Trophoblast cell (in vitro differentiated cells and primary cell): Measurements from ENCODE around the gene SNX19.

ENCODE experiments used
- DNase-seq, 2 donors: peaks; one replicate each; pipeline ENCODE4 v3.0.0-alpha.2; 2016
- H2AFZ ChIP-seq: 2 replicates; pipeline ENCODE4 v1.6.1; 2013; ENCODE audit warnings: low read length, moderate library complexity, mild to moderate bottlenecking; ENCODE audit not compliant: insufficient read depth, poor library complexity
- H2AK5ac ChIP-seq: 2 replicates; pipeline ENCODE4 v1.6.1; 2013; ENCODE audit warnings: mild to moderate bottlenecking, low read length
- H2BK120ac ChIP-seq: 2 replicates; pipeline ENCODE4 v1.6.1; 2013; ENCODE audit warnings: low read length, mild to moderate bottlenecking, moderate library complexity; ENCODE audit not compliant: insufficient read depth, poor library complexity
- H2BK12ac ChIP-seq: 2 replicates; pipeline ENCODE4 v1.6.1; 2013; ENCODE audit warnings: mild to moderate bottlenecking, low read length, moderate library complexity
- H2BK5ac ChIP-seq: 2 replicates; pipeline ENCODE4 v1.6.1; 2013; ENCODE audit warnings: low read length, low read depth, moderate library complexity, mild to moderate bottlenecking; ENCODE audit not compliant: poor library complexity
- H3K14ac ChIP-seq: 2 replicates; pipeline ENCODE4 v1.6.1; 2013; ENCODE audit warnings: mild to moderate bottlenecking, low read length
- H3K18ac ChIP-seq: 2 replicates; pipeline ENCODE4 v1.6.1; 2013; ENCODE audit warnings: mild to moderate bottlenecking, low read length
- H3K23ac ChIP-seq: 2 replicates; pipeline ENCODE4 v1.6.1; 2013; ENCODE audit warnings: low read length
- H3K27ac ChIP-seq: 2 replicates; pipeline ENCODE4 v1.5.1; 2013; ENCODE audit warnings: low read depth, mild to moderate bottlenecking, inconsistent platforms, low read length, moderate library complexity
- H3K27me3 ChIP-seq: 2 replicates; pipeline ENCODE4 v1.6.1; 2013; ENCODE audit warnings: inconsistent platforms, mild to moderate bottlenecking, low read length, moderate library complexity; ENCODE audit not compliant: insufficient read depth
- H3K36me3 ChIP-seq, 2 experiments: 1 replicate in 1 of 2; 2 replicates in 1 of 2; pipeline ENCODE4 v1.6.1; 2013; ENCODE audit warnings: low read length in 2 of 2, mild to moderate bottlenecking in 2 of 2, moderate library complexity in 1 of 2; ENCODE audit not compliant: insufficient read depth in 2 of 2, control insufficient read depth in 1 of 2
- H3K4ac ChIP-seq: 2 replicates; pipeline ENCODE4 v1.6.1; 2013; ENCODE audit warnings: low read depth, mild to moderate bottlenecking, low read length, moderate library complexity
- H3K4me1 ChIP-seq, 2 experiments: 1 replicate in 1 of 2; 2 replicates in 1 of 2; pipeline ENCODE4 v1.6.1; 2013; ENCODE audit warnings: low read length in 2 of 2, mild to moderate bottlenecking in 2 of 2, moderate library complexity in 1 of 2; ENCODE audit not compliant: insufficient read depth in 2 of 2, control insufficient read depth in 1 of 2
- H3K4me2 ChIP-seq: 2 replicates; pipeline ENCODE4 v1.6.1; 2013; ENCODE audit warnings: inconsistent platforms, mild to moderate bottlenecking, low read length, moderate library complexity
- H3K4me3 ChIP-seq: 2 replicates; pipeline ENCODE4 v1.5.1; 2013; ENCODE audit warnings: mild to moderate bottlenecking, low read depth, low read length, inconsistent platforms
- H3K79me1 ChIP-seq: one replicate; pipeline ENCODE4 v1.6.1; 2013; ENCODE audit warnings: low read length
- H3K79me2 ChIP-seq: 2 replicates; pipeline ENCODE4 v1.6.1; 2013; ENCODE audit warnings: low read length, mild to moderate bottlenecking; ENCODE audit not compliant: control insufficient read depth, insufficient read depth, poor library complexity
- H3K9ac ChIP-seq: 2 replicates; pipeline ENCODE4 v1.6.1; 2013; ENCODE audit warnings: mild to moderate bottlenecking, low read length
- H3K9me3 ChIP-seq: 2 replicates; pipeline ENCODE4 v1.6.1; 2013; ENCODE audit warnings: low read depth, mild to moderate bottlenecking, control low read depth, inconsistent platforms, low read length; ENCODE audit not compliant: insufficient read depth
- H4K12ac ChIP-seq: 2 replicates; pipeline ENCODE4 v1.6.1; 2013; ENCODE audit warnings: low read depth, mild to moderate bottlenecking, low read length, moderate library complexity
- H4K8ac ChIP-seq: 2 replicates; pipeline ENCODE4 v1.6.1; 2013; ENCODE audit warnings: low read depth, mild to moderate bottlenecking, low read length, moderate library complexity
- H4K91ac ChIP-seq: one replicate; pipeline ENCODE4 v1.6.1; 2013; ENCODE audit warnings: low read depth, mild to moderate bottlenecking, low read length, moderate library complexity
- WGBS: extraction: QIAGEN DNeasy Blood & Tissue Kit; methylation state at CpG from one replicate; pipeline ENCODE4 v1.1.7; 2013; ENCODE audit warnings: missing lambda C conversion rate; ENCODE audit not compliant: insufficient read length, insufficient coverage; ENCODE audit errors: extremely low coverage; 5-methylcytosine and 5-hydroxymethylcytosine counted together

SNX19 gene

GRCh38 chr11:130872102-130872501 lies 44.2 kb downstream of the SNX19 start:
- Histone ChIP-seq H4K12ac (no peak overlapping the region), H2AK5ac (no peak overlapping the region), H3K27me3 (no peaks in the 10 kb centered on the region), H4K91ac (no peak overlapping the region), H2BK12ac (no peak overlapping the region), H2AFZ (no peak overlapping the region), H3K4me3 (no peak overlapping the region), H3K4me1 (no peaks in the 10 kb centered on the region), H3K4me2 (no peak overlapping the region), H3K23ac (no peak overlapping the region), H3K9ac (no peak overlapping the region), H3K79me1 (no peaks in the 10 kb centered on the region), H3K9me3 (no peaks in the 10 kb centered on the region), H2BK5ac (no peak overlapping the region), H4K8ac (no peak overlapping the region), H3K14ac (no peak overlapping the region), H2BK120ac (no peak overlapping the region), H3K4ac (no peak overlapping the region), H3K79me2 (no peaks in the 10 kb centered on the region), H3K36me3 (peaks cover 8 to 24% of the 10 kb centered on the region in 2 experiments), H3K18ac (no peak overlapping the region), H3K27ac (no peak overlapping the region)
- no CpG with 5 or more reads among the region's 5 CpGs for WGBS
- DNase-seq: no peak

GRCh38 chr11:130871616-130872015 lies 44.7 kb downstream of the SNX19 start:
- Histone ChIP-seq H3K9me3 (no peaks in the 10 kb centered on the region), H4K8ac (no peak overlapping the region), H3K4me2 (no peak overlapping the region), H3K4ac (no peak overlapping the region), H2BK120ac (no peak overlapping the region), H3K27ac (no peak overlapping the region), H3K9ac (no peak overlapping the region), H3K36me3 (peaks cover 6 to 20% of the 10 kb centered on the region in 2 experiments), H3K18ac (no peak overlapping the region), H3K27me3 (no peaks in the 10 kb centered on the region), H2BK5ac (no peak overlapping the region), H3K79me1 (no peaks in the 10 kb centered on the region), H2AK5ac (no peak overlapping the region), H3K79me2 (no peaks in the 10 kb centered on the region), H4K91ac (no peak overlapping the region), H3K14ac (no peak overlapping the region), H2AFZ (no peak overlapping the region), H3K4me3 (no peak overlapping the region), H2BK12ac (no peak overlapping the region), H3K23ac (no peak overlapping the region), H3K4me1 (no peaks in the 10 kb centered on the region), H4K12ac (no peak overlapping the region)
- WGBS: no CpG with 5 or more reads among the region's 2 CpGs
- no peak for DNase-seq

GRCh38 chr11:130868721-130869390 lies 47.4 kb downstream of the SNX19 start:
- WGBS: no CpG with 5 or more reads among the region's 7 CpGs
- no peak overlapping the region for H3K27ac ChIP-seq
- H3K4ac ChIP-seq: no peak overlapping the region

DNA sequence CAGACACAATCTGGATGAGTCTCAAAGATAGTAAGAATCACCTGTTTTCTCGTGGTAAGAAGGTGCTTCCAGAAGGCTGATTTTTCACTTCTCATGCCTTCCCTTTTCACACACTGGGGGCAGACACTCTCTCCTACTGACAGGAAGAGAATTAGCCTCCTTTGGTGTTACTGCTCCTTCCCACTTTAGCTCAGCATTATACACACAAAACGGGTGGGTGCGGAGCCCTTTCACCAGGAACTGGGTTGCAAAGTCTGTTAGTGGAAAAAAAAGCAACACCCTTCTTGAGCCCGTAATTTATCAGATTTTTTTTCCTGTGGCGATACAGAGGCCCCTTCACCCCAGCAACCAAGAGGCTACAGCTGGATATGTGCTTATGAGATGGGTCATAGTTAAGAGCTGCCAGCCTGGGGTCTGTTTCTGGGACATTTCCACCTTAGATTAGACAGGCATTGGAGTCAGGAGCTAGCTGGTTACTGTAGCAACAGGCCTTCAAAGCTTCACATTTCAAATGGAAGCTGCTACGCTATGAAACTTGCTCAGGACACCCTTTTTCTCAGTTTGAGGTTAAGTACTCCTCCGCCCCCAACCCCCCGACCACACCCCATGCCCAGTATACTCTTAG lies 48.1 kb downstream of the SNX19 start:
- Histone ChIP-seq H4K12ac (no peak overlapping the region), H3K9me3 (no peaks in the 10 kb centered on the region), H3K18ac (no peak overlapping the region), H3K9ac (no peak overlapping the region), H3K79me2 (no peaks in the 10 kb centered on the region), H3K4ac (no peak overlapping the region), H3K4me1 (no peaks in the 10 kb centered on the region), H3K14ac (no peak overlapping the region), H2AK5ac (no peak overlapping the region), H4K91ac (no peak overlapping the region), H2BK120ac (no peak overlapping the region), H3K79me1 (no peaks in the 10 kb centered on the region), H2AFZ (no peak overlapping the region), H3K4me3 (no peak overlapping the region), H3K27ac (no peak overlapping the region), H3K36me3 (peaks cover 6 to 10% of the 10 kb centered on the region in 2 experiments), H3K23ac (no peak overlapping the region), H2BK5ac (no peak overlapping the region), H3K27me3 (no peaks in the 10 kb centered on the region), H2BK12ac (no peak overlapping the region), H4K8ac (no peak overlapping the region), H3K4me2 (no peak overlapping the region)
- no CpG with 5 or more reads among the region's 8 CpGs for WGBS
- DNase-seq: no peak

More at GRCh38 chr11:130868721-130869390, 47.4 kb downstream of the SNX19 start:
- Histone ChIP-seq H4K8ac (no peak overlapping the region), H3K23ac (no peak overlapping the region), H2BK12ac (no peak overlapping the region), H3K27me3 (no peaks in the 10 kb centered on the region), H4K91ac (no peak overlapping the region), H3K9me3 (no peaks in the 10 kb centered on the region), H3K4me1 (no peaks in the 10 kb centered on the region), H2BK120ac (no peak overlapping the region), H3K4me2 (no peak overlapping the region), H3K14ac (no peak overlapping the region), H2AK5ac (no peak overlapping the region), H3K9ac (no peak overlapping the region), H2BK5ac (no peak overlapping the region), H3K36me3 (peaks cover 6 to 10% of the 10 kb centered on the region in 2 experiments), H2AFZ (no peak overlapping the region), H4K12ac (no peak overlapping the region), H3K79me2 (no peaks in the 10 kb centered on the region), H3K18ac (no peak overlapping the region), H3K79me1 (no peaks in the 10 kb centered on the region), H3K4me3 (no peak overlapping the region)
- DNase-seq: no peak
